LHCN-M2 (cell line): Measurements from ENCODE around the gene TEX55. TPM values are rescaled to one million over a fixed set of nuclear protein-coding genes. Genes with fewer than 3 reads are reported as not detected.
"Not testable (repeated sequence)": the region's sequence is repeated elsewhere in the genome, so short reads cannot be mapped to it uniquely, and the experiment has no call there.

Experiments used
- DNase-seq: peaks from one replicate; pipeline ENCODE4 v3.0.0-alpha.2; 2012; ENCODE audit warnings: low read depth
- total RNA-seq: library from RNA; depleted of rRNA; stranded (reverse); fragments of >200 nt; gene quantifications from 2 replicates; pipeline ENCODE4 v1.2.3, GENCODE V29; 2014

The TEX55 gene
- total RNA-seq, 1 experiment from 2014 or later = not detected

GRCh38 chr3:119160361-119160760, 14.4 kb downstream of the TEX55 start:
- DNase-seq = no peak

- DNase-seq = no peak
Measured at GRCh38 chr3:119160815-119161214, 14.8 kb downstream of the TEX55 start.

GRCh38 chr3:119161240-119161639, 15.3 kb downstream of the TEX55 start:
- DNase-seq = no peak

GRCh38 chr3:119164745-119165144, 18.8 kb downstream of the TEX55 start:
- not testable (repeated sequence) for DNase-seq

GRCh38 chr3:119170821-119171220, 24.9 kb downstream of the TEX55 start:
- DNase-seq = no peak

- no peak for DNase-seq
Measured at GRCh38 chr3:119173325-119173724, 27.4 kb downstream of the TEX55 start, which contains the start of gene UPK1B. Gene UPK1B, plus strand, starts transcription at chr3:119173598. Its CDS starts 13,144 bp downstream, at chr3:119186742.

GRCh38 chr3:119175872-119176756, 30.1 kb downstream of the TEX55 start:
- DNase-seq = peak; percentile 19

- no peak for DNase-seq
Measured at GRCh38 chr3:119176778-119177177, 30.8 kb downstream of the TEX55 start.

- no peak for DNase-seq
Measured at GRCh38 chr3:119177321-119177720, 31.4 kb downstream of the TEX55 start.

GRCh38 chr3:119181765-119182164, 35.8 kb downstream of the TEX55 start:
- no peak for DNase-seq

- no peak for DNase-seq
Measured at GRCh38 chr3:119184111-119184510, 38.1 kb downstream of the TEX55 start.

GRCh38 chr3:119184796-119185570, 39.0 kb downstream of the TEX55 start:
- peak; percentile 39 for DNase-seq

GRCh38 chr3:119187266-119187665, 41.3 kb downstream of the TEX55 start:
- DNase-seq = no peak

- DNase-seq = no peak
Measured at GRCh38 chr3:119191800-119192199, 45.8 kb downstream of the TEX55 start.

GRCh38 chr3:119194237-119195150, 48.5 kb downstream of the TEX55 start:
- DNase-seq = no peak

- no peak for DNase-seq
Measured at GRCh38 chr3:119195151-119195476, 49.1 kb downstream of the TEX55 start.

GRCh38 chr3:119195911-119196310, 49.9 kb downstream of the TEX55 start:
- no peak for DNase-seq
